ENCODE measurements around the gene IDS. TPM values are rescaled to one million over a fixed set of nuclear protein-coding genes. Genes with fewer than 3 reads are reported as not detected.
A peak's percentile ranks its signal among the peaks of the same experiment; 100 is the strongest.
"Not testable (repeated sequence)": the region's sequence is repeated elsewhere in the genome, so short reads cannot be mapped to it uniquely, and the experiment has no call there.

IDS gene
- total RNA-seq, 1 experiment from 2014 or later = 31.6 TPM

- DNase-seq (ENCODE audit: low read depth, low spot score); in situ Hi-C loops (cut with HindIII; ENCODE audit: low pct_unique_long_range_greater_than_20kb, low sequenced_read_pairs): not testable (repeated sequence)
Observed at GRCh38 chrX:149532868-149533267, 27.8 kb upstream of the IDS start.

- DNase-seq (ENCODE audit: low read depth, low spot score) = no peak
- in situ Hi-C loops (cut with HindIII; ENCODE audit: low pct_unique_long_range_greater_than_20kb, low sequenced_read_pairs) = no loop called here
Observed at GRCh38 chrX:149531599-149531998, 26.5 kb upstream of the IDS start.

- no peak for DNase-seq (ENCODE audit: low read depth, low spot score)
- in situ Hi-C loops (cut with HindIII; ENCODE audit: low pct_unique_long_range_greater_than_20kb, low sequenced_read_pairs) = no loop called here
Observed at GRCh38 chrX:149528381-149528780, 23.3 kb upstream of the IDS start.

GRCh38 chrX:149527705-149528104 lies 22.6 kb upstream of the IDS start:
- in situ Hi-C loops (cut with HindIII; ENCODE audit: low pct_unique_long_range_greater_than_20kb, low sequenced_read_pairs) = no loop called here
- DNase-seq (ENCODE audit: low read depth, low spot score) = peak; percentile 61

- DNase-seq (ENCODE audit: low read depth, low spot score); in situ Hi-C loops (cut with HindIII; ENCODE audit: low pct_unique_long_range_greater_than_20kb, low sequenced_read_pairs): not testable (repeated sequence)
Observed at GRCh38 chrX:149526318-149527033, 21.4 kb upstream of the IDS start.

DNA sequence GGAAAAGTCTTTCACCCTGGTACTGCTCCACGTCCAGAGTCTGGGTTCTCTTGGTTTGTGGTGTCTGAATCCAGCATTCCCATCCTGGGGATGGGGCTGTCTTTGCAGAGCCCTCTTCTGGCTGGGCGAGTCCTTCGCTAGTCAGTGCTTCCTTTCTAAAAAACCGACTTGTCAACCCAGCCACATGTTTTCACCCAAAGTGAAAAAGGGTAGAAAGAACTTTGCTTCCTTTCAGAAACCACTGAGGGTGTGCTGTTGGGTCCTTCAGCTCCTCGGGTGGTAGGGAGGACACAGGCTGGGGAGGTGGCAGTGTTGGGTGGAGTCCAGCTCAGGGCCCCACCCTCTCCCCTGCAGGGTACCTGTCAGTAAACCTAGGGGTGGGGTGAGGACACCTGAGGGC lies 20.8 kb upstream of the IDS start:
- DNase-seq (ENCODE audit: low read depth, low spot score); in situ Hi-C loops (cut with HindIII; ENCODE audit: low pct_unique_long_range_greater_than_20kb, low sequenced_read_pairs): not testable (repeated sequence)

DNA sequence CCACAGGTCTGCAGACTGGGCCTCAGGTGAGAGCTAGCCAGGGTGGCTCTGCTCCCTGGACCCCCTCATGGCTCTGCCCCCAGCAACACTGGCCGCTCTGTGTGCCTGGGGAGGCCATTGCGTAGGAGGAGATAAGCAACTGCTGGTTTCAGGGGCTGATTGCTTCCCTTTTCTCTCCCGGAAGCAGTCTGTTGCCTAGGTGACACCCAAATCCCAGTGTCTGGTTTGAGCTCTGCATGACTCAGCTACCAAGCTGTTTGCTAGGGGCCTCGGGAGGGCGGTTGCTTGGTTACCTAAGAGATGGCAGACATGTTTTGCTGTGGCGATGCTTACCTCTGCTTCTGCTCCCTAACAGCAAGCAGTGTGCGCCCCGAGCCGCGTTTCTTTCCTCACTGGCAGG lies 20.3 kb upstream of the IDS start:
- DNase-seq (ENCODE audit: low read depth, low spot score); in situ Hi-C loops (cut with HindIII; ENCODE audit: low pct_unique_long_range_greater_than_20kb, low sequenced_read_pairs): not testable (repeated sequence)

- in situ Hi-C loops (cut with HindIII; ENCODE audit: low pct_unique_long_range_greater_than_20kb, low sequenced_read_pairs) = no loop called here
- DNase-seq (ENCODE audit: low read depth, low spot score) = no peak
Observed at GRCh38 chrX:149522916-149523315, 17.8 kb upstream of the IDS start.

- in situ Hi-C loops (cut with HindIII; ENCODE audit: low pct_unique_long_range_greater_than_20kb, low sequenced_read_pairs) = no loop called here
- DNase-seq (ENCODE audit: low read depth, low spot score) = no peak
Observed at GRCh38 chrX:149521438-149521837, 16.3 kb upstream of the IDS start.

GRCh38 chrX:149520636-149521277 lies 15.7 kb upstream of the IDS start:
- in situ Hi-C loops (cut with HindIII; ENCODE audit: low pct_unique_long_range_greater_than_20kb, low sequenced_read_pairs); DNase-seq (ENCODE audit: low read depth, low spot score): not testable (repeated sequence)

DNA sequence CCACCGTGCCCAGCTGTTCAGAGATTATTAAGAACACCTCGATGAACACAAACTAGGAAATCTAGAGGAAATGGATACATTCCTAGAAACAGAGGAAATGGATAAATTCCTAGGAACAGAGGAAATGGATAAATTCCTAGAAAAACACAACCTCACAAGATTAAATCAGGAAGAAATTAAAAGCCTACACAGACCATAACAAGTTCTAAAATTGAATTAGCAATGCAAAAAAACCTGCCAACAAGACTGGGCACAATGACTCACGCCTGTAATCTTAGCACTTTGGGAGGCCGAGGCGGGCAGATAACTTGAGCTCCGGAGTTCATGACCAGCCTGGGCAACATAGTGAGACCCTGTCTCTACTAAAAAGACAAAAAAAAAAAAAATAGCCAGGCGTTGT lies 13.1 kb upstream of the IDS start:
- DNase-seq (ENCODE audit: low read depth, low spot score) = no peak
- in situ Hi-C loops (cut with HindIII; ENCODE audit: low pct_unique_long_range_greater_than_20kb, low sequenced_read_pairs) = no loop called here

- DNase-seq (ENCODE audit: low read depth, low spot score) = no peak
- in situ Hi-C loops (cut with HindIII; ENCODE audit: low pct_unique_long_range_greater_than_20kb, low sequenced_read_pairs) = no loop called here
Observed at GRCh38 chrX:149517308-149517707, 12.2 kb upstream of the IDS start.

- DNase-seq (ENCODE audit: low read depth, low spot score) = no peak
- in situ Hi-C loops (cut with HindIII; ENCODE audit: low pct_unique_long_range_greater_than_20kb, low sequenced_read_pairs) = no loop called here
Observed at GRCh38 chrX:149516604-149517003, 11.5 kb upstream of the IDS start.

- in situ Hi-C loops (cut with HindIII; ENCODE audit: low pct_unique_long_range_greater_than_20kb, low sequenced_read_pairs) = no loop called here
- DNase-seq (ENCODE audit: low read depth, low spot score) = no peak
Observed at GRCh38 chrX:149515954-149516602, 11.0 kb upstream of the IDS start.

DNA sequence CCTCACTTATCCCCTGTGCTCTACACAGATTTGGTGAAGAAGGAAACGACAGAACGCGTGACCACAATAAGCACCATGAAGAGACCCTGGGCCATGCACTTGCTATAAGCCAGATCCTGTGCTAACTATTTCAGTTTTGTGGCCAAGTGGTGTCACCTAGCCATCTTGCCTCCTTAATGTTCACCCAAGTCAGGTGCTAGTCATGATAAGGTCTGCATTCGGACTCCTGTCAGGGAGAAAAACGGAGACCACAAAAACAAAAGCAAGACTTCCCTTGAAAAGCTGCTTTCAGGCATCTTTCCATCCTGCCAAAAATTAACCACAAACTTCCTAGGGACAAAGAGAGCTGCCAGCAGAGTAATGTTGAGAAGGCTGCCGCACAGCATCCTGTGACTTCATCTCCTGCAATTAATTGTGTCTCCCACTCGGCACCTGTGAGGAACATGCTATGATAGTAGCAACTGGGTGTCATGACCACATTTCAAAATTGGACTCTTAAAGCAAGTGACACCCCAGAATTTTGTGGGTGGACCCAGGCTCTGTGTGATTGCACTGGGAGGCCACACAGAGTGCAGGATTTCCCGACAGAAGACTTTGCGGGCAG lies 8.8 kb upstream of the IDS start:
- DNase-seq (ENCODE audit: low read depth, low spot score) = no peak
- in situ Hi-C loops (cut with HindIII; ENCODE audit: low pct_unique_long_range_greater_than_20kb, low sequenced_read_pairs) = no loop called here

DNA sequence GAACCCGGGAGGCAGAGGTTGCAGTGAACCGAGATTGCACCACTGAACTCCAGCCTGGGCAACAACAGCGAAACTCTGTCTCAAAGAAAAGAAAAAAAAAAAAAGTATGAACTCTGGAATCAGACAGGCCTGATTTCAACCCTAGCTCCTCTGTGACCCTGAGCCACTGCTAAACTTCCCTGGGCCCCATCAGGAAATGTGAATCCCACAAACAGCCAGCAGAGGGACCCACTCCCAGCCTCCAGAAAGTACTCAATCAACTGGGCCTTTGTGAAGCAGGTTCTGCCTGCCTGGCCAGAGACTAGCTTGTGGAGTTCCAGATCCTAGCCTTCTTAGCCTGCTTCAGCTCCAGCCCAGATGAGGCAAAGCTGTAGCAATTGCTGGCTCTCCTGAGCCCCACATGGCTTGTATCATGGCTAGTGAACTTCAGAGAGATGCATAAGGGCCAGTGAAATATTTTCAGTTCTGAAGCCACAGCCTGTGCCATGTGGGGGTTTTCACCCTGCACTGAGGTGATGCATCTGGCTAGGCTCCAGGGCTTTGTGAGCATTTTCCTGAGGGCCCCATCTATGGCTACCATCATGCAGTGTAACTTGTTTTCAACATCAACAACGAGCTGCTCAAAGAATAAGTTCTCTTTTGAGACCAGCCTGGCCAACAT lies 7.2 kb upstream of the IDS start:
- in situ Hi-C loops (cut with HindIII; ENCODE audit: low pct_unique_long_range_greater_than_20kb, low sequenced_read_pairs) = no loop called here
- peak; percentile 77 for DNase-seq (ENCODE audit: low read depth, low spot score)

GRCh38 chrX:149511081-149511480 lies 6.0 kb upstream of the IDS start:
- in situ Hi-C loops (cut with HindIII; ENCODE audit: low pct_unique_long_range_greater_than_20kb, low sequenced_read_pairs) = no loop called here
- DNase-seq (ENCODE audit: low read depth, low spot score) = no peak

DNA sequence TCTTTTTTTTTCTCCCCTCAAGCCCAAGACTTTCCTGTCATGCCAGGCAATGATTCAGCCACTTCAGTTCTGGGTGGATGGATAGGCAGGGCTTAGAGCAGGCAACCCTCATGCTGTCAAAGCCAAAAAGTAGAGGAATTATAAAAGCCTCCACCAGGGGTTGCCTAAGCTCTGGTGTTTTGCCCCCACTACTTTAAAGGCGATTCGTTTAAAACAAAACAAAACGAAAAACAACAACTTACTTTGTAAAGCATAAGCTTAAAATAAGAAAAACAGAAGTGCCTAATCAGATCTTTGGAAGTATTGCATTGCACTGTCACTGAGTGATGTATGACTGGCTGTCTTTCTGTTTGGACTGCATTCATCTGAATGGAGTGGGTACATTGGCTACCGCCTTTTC lies 5.3 kb upstream of the IDS start:
- in situ Hi-C loops (cut with HindIII; ENCODE audit: low pct_unique_long_range_greater_than_20kb, low sequenced_read_pairs) = no loop called here
- peak; percentile 22 for DNase-seq (ENCODE audit: low read depth, low spot score)
